HepG2 (cell line): ENCODE results near the gene ESR1. TPM values are rescaled to one million over a fixed set of nuclear protein-coding genes. Genes with fewer than 3 reads are reported as not detected.
A peak's percentile ranks its signal among the peaks of the same experiment; 100 is the strongest.

Experiments used
- FOXJ3 ChIP-seq: sonication (generic); formaldehyde crosslinking; IDR thresholded peaks from 2 replicates; pipeline ENCODE4 v1.4.0; 2020; ENCODE audit warnings: missing genetic modification reagents, mild to moderate bottlenecking, borderline replicate concordance
- GABPA ChIP-seq, 2 experiments: IDR thresholded peaks; 2 replicates each; pipeline ENCODE4 v1.6.1; 2011 to 2016; ENCODE audit warnings: low read depth in 2 of 2, low read length in 1 of 2, missing biosample characterization in 1 of 2, missing genetic modification characterization in 1 of 2
- PAXIP1 ChIP-seq: sonication (generic); formaldehyde crosslinking; conservative IDR thresholded peaks from 2 replicates; pipeline ENCODE4 v1.4.0; 2020; ENCODE audit warnings: mild to moderate bottlenecking, missing genetic modification reagents, moderate library complexity
- TEAD3 ChIP-seq: optimal IDR thresholded peaks from 2 replicates; pipeline ENCODE3; 2016; ENCODE audit warnings: borderline replicate concordance
- ZNF142 ChIP-seq: sonication (generic); formaldehyde crosslinking; IDR thresholded peaks from 2 replicates; pipeline ENCODE4 v1.4.0; 2020; ENCODE audit warnings: missing genetic modification reagents
- polyA plus RNA-seq, 8 experiments: library from polyadenylated mRNA; depleted of rRNA in 3 of 8; stranded (reverse) in 7 of 8; unstranded in 1 of 8; fragments of >200 nt; fragmentation: Illumina TruSeq in 4 of 8; extraction: Trizol in 4 of 8; gene quantifications; 2 replicates each; pipeline versions ENCODE4 v1.2.1 to v1.2.3, GENCODE V29; 2011 to 2016; ENCODE audit warnings: low read depth in 4 of 8, missing spikeins in 1 of 8, mixed read lengths in 1 of 8; ENCODE audit not compliant: insufficient read depth in 1 of 8
- total RNA-seq, 5 experiments: library from RNA; depleted of rRNA; stranded (reverse); fragments of >200 nt; fragmentation: Illumina TruSeq; extraction: Trizol; gene quantifications; 2 replicates each; pipeline ENCODE4 v1.2.3, GENCODE V29; 2016; ENCODE audit warnings: low read depth in 1 of 5
- TF ChIP-seq, protein P1 (sequence below): sonication (generic); formaldehyde crosslinking; IDR thresholded peaks from 2 replicates; pipeline ENCODE4 v1.4.0; 2020; ENCODE audit warnings: missing genetic modification reagents
- TF ChIP-seq, protein P2 (sequence below): sonication (generic); formaldehyde crosslinking; IDR thresholded peaks from 2 replicates; pipeline ENCODE4 v1.4.0; 2020; ENCODE audit warnings: missing genetic modification reagents
- TF ChIP-seq, protein P3 (sequence below): IDR thresholded peaks from 2 replicates; pipeline ENCODE4 v1.6.1; 2016; ENCODE audit warnings: low read depth
- TF ChIP-seq, protein P4 (sequence below): sonication (generic); formaldehyde crosslinking; IDR thresholded peaks from 2 replicates; pipeline ENCODE4 v1.4.0; 2020; ENCODE audit warnings: missing genetic modification reagents

ESR1 gene
- total and polyA plus RNA-seq, 2 of the 13 experiments (the other 11 are each of a cell fraction or from before 2014, with no cell fraction given) = not detected

DNA sequence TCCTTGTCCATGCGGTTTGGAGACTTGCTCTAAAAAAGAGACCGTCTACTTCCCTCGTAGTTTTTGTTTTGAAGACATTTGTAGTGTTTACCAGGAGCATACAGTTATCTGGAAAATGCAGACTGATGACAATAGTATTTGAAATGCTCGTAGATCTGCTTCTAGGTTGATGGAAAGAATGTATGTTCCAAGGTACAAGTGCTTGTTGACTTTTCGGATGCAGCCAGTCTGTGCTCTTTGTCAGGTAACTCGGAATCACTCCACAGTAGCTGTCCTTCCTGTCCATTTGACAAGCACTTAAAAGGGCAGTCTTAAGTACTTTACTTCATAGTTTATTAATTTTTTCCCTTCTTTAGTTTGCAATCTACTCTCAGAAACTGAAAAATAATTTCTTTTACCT, 194.8 kb downstream of the ESR1 start (continued):
- TF ChIP-seq PAXIP1 (CRISPR knock-in tag) (0 out of 2 replicates have a peak, but pooled peaks have one; percentile 19), GABPA (IDR thresholded peaks at IDR 0.05; ENCODE audit: low read depth, low read length) (no peak), GABPA (CRISPR knock-in tag; IDR thresholded peaks at IDR 0.05; ENCODE audit: low read depth) (peak; percentile 19; the same call in 1 of the 2 replicates), ZNF142 (no peak), TEAD3 (CRISPR knock-in tag) (peak; percentile 41), FOXJ3 (no peak)
- TF ChIP-seq, protein P1, sequence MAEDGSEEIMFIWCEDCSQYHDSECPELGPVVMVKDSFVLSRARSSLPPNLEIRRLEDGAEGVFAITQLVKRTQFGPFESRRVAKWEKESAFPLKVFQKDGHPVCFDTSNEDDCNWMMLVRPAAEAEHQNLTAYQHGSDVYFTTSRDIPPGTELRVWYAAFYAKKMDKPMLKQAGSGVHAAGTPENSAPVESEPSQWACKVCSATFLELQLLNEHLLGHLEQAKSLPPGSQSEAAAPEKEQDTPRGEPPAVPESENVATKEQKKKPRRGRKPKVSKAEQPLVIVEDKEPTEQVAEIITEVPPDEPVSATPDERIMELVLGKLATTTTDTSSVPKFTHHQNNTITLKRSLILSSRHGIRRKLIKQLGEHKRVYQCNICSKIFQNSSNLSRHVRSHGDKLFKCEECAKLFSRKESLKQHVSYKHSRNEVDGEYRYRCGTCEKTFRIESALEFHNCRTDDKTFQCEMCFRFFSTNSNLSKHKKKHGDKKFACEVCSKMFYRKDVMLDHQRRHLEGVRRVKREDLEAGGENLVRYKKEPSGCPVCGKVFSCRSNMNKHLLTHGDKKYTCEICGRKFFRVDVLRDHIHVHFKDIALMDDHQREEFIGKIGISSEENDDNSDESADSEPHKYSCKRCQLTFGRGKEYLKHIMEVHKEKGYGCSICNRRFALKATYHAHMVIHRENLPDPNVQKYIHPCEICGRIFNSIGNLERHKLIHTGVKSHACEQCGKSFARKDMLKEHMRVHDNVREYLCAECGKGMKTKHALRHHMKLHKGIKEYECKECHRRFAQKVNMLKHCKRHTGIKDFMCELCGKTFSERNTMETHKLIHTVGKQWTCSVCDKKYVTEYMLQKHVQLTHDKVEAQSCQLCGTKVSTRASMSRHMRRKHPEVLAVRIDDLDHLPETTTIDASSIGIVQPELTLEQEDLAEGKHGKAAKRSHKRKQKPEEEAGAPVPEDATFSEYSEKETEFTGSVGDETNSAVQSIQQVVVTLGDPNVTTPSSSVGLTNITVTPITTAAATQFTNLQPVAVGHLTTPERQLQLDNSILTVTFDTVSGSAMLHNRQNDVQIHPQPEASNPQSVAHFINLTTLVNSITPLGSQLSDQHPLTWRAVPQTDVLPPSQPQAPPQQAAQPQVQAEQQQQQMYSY = no peak
- TF ChIP-seq, protein P2, sequence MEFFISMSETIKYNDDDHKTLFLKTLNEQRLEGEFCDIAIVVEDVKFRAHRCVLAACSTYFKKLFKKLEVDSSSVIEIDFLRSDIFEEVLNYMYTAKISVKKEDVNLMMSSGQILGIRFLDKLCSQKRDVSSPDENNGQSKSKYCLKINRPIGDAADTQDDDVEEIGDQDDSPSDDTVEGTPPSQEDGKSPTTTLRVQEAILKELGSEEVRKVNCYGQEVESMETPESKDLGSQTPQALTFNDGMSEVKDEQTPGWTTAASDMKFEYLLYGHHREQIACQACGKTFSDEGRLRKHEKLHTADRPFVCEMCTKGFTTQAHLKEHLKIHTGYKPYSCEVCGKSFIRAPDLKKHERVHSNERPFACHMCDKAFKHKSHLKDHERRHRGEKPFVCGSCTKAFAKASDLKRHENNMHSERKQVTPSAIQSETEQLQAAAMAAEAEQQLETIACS (CRISPR knock-in tag) = no peak
- TF ChIP-seq, protein P3, sequence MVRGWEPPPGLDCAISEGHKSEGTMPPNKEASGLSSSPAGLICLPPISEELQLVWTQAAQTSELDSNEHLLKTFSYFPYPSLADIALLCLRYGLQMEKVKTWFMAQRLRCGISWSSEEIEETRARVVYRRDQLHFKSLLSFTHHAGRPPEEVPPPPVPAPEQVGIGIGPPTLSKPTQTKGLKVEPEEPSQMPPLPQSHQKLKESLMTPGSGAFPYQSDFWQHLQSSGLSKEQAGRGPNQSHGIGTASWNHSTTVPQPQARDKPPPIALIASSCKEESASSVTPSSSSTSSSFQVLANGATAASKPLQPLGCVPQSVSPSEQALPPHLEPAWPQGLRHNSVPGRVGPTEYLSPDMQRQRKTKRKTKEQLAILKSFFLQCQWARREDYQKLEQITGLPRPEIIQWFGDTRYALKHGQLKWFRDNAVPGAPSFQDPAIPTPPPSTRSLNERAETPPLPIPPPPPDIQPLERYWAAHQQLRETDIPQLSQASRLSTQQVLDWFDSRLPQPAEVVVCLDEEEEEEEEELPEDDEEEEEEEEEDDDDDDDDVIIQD (CRISPR knock-in tag) = 0 out of 2 replicates have a peak, but pooled peaks have one; percentile 34
- TF ChIP-seq, protein P4, sequence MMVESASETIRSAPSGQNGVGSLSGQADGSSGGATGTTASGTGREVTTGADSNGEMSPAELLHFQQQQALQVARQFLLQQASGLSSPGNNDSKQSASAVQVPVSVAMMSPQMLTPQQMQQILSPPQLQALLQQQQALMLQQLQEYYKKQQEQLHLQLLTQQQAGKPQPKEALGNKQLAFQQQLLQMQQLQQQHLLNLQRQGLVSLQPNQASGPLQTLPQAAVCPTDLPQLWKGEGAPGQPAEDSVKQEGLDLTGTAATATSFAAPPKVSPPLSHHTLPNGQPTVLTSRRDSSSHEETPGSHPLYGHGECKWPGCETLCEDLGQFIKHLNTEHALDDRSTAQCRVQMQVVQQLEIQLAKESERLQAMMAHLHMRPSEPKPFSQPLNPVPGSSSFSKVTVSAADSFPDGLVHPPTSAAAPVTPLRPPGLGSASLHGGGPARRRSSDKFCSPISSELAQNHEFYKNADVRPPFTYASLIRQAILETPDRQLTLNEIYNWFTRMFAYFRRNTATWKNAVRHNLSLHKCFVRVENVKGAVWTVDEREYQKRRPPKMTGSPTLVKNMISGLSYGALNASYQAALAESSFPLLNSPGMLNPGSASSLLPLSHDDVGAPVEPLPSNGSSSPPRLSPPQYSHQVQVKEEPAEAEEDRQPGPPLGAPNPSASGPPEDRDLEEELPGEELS (CRISPR knock-in tag) = 0 out of 2 replicates have a peak, but pooled peaks have one; percentile 32
